HepG2 (cell line): ENCODE results near the gene WDR54. TPM values are rescaled to one million over a fixed set of nuclear protein-coding genes. Genes with fewer than 3 reads are reported as not detected.

Source experiments
- HMG20A ChIP-seq: IDR thresholded peaks from 2 replicates; pipeline ENCODE4 v1.6.1; 2016; ENCODE audit warnings: borderline replicate concordance
- RFX5 ChIP-seq: IDR thresholded peaks from 2 replicates; pipeline ENCODE4 v1.6.1; 2011; ENCODE audit warnings: low read depth, low read length, improper control_type of control experiment
- ZBTB44 ChIP-seq: sonication (generic); formaldehyde crosslinking; IDR thresholded peaks from 2 replicates; pipeline ENCODE4 v1.4.0; 2020; ENCODE audit warnings: missing genetic modification reagents
- ZNF563 ChIP-seq: sonication (generic); formaldehyde crosslinking; IDR thresholded peaks from 2 replicates; pipeline ENCODE4 v1.8.0; 2022; ENCODE audit warnings: mild to moderate bottlenecking, moderate library complexity, missing genetic modification reagents
- polyA plus RNA-seq, 8 experiments: library from polyadenylated mRNA; depleted of rRNA in 3 of 8; stranded (reverse) in 7 of 8; unstranded in 1 of 8; fragments of >200 nt; fragmentation: Illumina TruSeq in 4 of 8; extraction: Trizol in 4 of 8; gene quantifications; 2 replicates each; pipeline versions ENCODE4 v1.2.1 to v1.2.3, GENCODE V29; 2011 to 2016; ENCODE audit warnings: low read depth in 4 of 8, missing spikeins in 1 of 8, mixed read lengths in 1 of 8; ENCODE audit not compliant: insufficient read depth in 1 of 8
- total RNA-seq, 5 experiments: library from RNA; depleted of rRNA; stranded (reverse); fragments of >200 nt; fragmentation: Illumina TruSeq; extraction: Trizol; gene quantifications; 2 replicates each; pipeline ENCODE4 v1.2.3, GENCODE V29; 2016; ENCODE audit warnings: low read depth in 1 of 5
- TF ChIP-seq, protein P1 (sequence below), 2 experiments: fragments of 450-650 bp in 1 of 2; sonication (generic) in 1 of 2; formaldehyde crosslinking in 1 of 2; IDR thresholded peaks; 2 replicates each; pipeline versions ENCODE4 v1.6.1 to v1.8.0; 2016 to 2022; ENCODE audit warnings: antibody characterized with exemption in 1 of 2, mild to moderate bottlenecking in 1 of 2, missing genetic modification reagents in 1 of 2
- TF ChIP-seq, protein P2 (sequence below): sonication (generic); formaldehyde crosslinking; IDR thresholded peaks from 2 replicates; pipeline ENCODE4 v1.4.0; 2020; ENCODE audit warnings: missing genetic modification reagents, borderline replicate concordance

The WDR54 gene
- total and polyA plus RNA-seq, 2 of the 13 experiments (the other 11 are each of a cell fraction or from before 2014, with no cell fraction given), result 2.0 to 17.3 TPM

GRCh38 chr2:74454654-74455511 lies 33.4 kb downstream of the WDR54 start, which contains the start of gene INO80B (continued):
- TF ChIP-seq, protein P1, sequence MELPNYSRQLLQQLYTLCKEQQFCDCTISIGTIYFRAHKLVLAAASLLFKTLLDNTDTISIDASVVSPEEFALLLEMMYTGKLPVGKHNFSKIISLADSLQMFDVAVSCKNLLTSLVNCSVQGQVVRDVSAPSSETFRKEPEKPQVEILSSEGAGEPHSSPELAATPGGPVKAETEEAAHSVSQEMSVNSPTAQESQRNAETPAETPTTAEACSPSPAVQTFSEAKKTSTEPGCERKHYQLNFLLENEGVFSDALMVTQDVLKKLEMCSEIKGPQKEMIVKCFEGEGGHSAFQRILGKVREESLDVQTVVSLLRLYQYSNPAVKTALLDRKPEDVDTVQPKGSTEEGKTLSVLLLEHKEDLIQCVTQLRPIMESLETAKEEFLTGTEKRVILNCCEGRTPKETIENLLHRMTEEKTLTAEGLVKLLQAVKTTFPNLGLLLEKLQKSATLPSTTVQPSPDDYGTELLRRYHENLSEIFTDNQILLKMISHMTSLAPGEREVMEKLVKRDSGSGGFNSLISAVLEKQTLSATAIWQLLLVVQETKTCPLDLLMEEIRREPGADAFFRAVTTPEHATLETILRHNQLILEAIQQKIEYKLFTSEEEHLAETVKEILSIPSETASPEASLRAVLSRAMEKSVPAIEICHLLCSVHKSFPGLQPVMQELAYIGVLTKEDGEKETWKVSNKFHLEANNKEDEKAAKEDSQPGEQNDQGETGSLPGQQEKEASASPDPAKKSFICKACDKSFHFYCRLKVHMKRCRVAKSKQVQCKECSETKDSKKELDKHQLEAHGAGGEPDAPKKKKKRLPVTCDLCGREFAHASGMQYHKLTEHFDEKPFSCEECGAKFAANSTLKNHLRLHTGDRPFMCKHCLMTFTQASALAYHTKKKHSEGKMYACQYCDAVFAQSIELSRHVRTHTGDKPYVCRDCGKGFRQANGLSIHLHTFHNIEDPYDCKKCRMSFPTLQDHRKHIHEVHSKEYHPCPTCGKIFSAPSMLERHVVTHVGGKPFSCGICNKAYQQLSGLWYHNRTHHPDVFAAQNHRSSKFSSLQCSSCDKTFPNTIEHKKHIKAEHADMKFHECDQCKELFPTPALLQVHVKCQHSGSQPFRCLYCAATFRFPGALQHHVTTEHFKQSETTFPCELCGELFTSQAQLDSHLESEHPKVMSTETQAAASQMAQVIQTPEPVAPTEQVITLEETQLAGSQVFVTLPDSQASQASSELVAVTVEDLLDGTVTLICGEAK (IDR thresholded peaks at IDR 0.05), result peak; percentile 98
- TF ChIP-seq, protein P1 (CRISPR knock-in tag; IDR thresholded peaks at IDR 0.05), result peak; percentile 90; the same call in 1 of the 2 replicates
- TF ChIP-seq, protein P2, sequence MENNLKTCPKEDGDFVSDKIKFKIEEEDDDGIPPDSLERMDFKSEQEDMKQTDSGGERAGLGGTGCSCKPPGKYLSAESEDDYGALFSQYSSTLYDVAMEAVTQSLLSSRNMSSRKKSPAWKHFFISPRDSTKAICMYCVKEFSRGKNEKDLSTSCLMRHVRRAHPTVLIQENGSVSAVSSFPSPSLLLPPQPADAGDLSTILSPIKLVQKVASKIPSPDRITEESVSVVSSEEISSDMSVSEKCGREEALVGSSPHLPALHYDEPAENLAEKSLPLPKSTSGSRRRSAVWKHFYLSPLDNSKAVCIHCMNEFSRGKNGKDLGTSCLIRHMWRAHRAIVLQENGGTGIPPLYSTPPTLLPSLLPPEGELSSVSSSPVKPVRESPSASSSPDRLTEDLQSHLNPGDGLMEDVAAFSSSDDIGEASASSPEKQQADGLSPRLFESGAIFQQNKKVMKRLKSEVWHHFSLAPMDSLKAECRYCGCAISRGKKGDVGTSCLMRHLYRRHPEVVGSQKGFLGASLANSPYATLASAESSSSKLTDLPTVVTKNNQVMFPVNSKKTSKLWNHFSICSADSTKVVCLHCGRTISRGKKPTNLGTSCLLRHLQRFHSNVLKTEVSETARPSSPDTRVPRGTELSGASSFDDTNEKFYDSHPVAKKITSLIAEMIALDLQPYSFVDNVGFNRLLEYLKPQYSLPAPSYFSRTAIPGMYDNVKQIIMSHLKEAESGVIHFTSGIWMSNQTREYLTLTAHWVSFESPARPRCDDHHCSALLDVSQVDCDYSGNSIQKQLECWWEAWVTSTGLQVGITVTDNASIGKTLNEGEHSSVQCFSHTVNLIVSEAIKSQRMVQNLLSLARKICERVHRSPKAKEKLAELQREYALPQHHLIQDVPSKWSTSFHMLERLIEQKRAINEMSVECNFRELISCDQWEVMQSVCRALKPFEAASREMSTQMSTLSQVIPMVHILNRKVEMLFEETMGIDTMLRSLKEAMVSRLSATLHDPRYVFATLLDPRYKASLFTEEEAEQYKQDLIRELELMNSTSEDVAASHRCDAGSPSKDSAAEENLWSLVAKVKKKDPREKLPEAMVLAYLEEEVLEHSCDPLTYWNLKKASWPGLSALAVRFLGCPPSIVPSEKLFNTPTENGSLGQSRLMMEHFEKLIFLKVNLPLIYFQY, result peak; percentile 94
- TF ChIP-seq HMG20A (CRISPR knock-in tag), result peak; percentile 27; the same call in 1 of the 2 replicates
- peak; percentile 31; the same call in 1 of the 2 replicates for TF ChIP-seq RFX5
- TF ChIP-seq ZNF563 (CRISPR knock-in tag), result 0 out of 2 replicates have a peak, but pooled peaks have one; percentile 71
- TF ChIP-seq ZBTB44 (CRISPR knock-in tag), result peak; percentile 68; the same call in 1 of the 2 replicates
